NT2/D1 (cell line): ENCODE measurements around the gene XPR1.

Source experiments
- SUZ12 ChIP-seq: IDR thresholded peaks from 2 replicates; pipeline ENCODE4 v1.6.1; 2011; ENCODE audit not compliant: insufficient read length, insufficient read depth; ENCODE audit errors: extremely low read depth
- YY1 ChIP-seq: IDR thresholded peaks from 2 replicates; pipeline ENCODE4 v1.6.1; 2011; ENCODE audit not compliant: insufficient read length, insufficient read depth
- ZNF274 ChIP-seq: IDR thresholded peaks from 2 replicates; pipeline ENCODE4 v1.6.1; 2011; ENCODE audit warnings: mild to moderate bottlenecking, low read depth, low read length

GRCh38 chr1:180800945-180801344 is 169.1 kb downstream of the XPR1 start:
- no peak for TF ChIP-seq YY1
- no peak for TF ChIP-seq SUZ12
- TF ChIP-seq ZNF274: no peak
